ENCODE measurements around the gene SELENOF. TPM values are rescaled to one million over a fixed set of nuclear protein-coding genes. Genes with fewer than 3 reads are reported as not detected.
"Not testable (repeated sequence)": the region's sequence is repeated elsewhere in the genome, so short reads cannot be mapped to it uniquely, and the experiment has no call there.

Gene SELENOF
- total RNA-seq, 1 donor, result 155 TPM

- no peak overlapping the region for H3K4me3 ChIP-seq (ENCODE audit: low read length)
- no peaks in the 10 kb centered on the region for H3K27me3 ChIP-seq (ENCODE audit: insufficient read depth, low read length)
- no peaks in the 10 kb centered on the region for H3K4me1 ChIP-seq (ENCODE audit: insufficient read depth, low read length)
- no peaks in the 10 kb centered on the region for H3K9me3 ChIP-seq (ENCODE audit: low read depth, low read length)
These were observed 88.6 kb downstream of the SELENOF start for GRCh38 chr1:86825319-86825718.

DNA sequence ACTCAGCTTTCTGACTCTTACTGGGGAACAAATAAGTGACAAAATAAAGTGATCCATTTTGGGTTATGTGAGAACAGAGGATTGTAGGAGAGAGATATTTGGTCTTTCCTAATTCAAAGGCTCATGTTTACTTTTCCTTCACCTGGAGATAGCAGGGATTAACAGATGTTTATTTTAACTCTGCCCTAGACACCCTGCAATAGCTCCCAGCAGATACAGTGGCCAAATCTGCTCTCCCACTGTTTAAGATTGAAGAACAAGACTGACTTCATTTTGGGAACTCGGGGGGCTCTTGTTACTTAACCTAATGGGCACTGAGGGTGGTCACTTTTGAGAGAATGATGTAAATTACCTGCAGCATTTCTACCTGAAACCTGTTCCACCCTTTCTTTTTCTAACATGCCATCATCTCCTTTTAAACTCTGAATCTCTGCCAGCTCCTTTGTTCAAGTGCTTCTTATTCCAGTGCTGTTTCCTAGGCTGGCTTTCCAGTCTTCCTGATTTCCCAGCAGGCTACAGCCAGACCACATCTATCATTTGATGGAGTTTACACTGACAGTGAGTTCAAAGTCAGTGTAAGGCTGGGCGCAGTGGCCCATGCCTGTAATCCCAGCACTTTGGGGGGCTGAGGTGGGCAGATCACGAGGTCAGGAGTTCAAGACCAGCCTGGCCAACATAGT is 90.0 kb downstream of the SELENOF start:
- H3K4me1 ChIP-seq (ENCODE audit: insufficient read depth, low read length), result no peaks in the 10 kb centered on the region

GRCh38 chr1:86823386-86823785 is 90.5 kb downstream of the SELENOF start:
- no peaks in the 10 kb centered on the region for H3K27me3 ChIP-seq (ENCODE audit: insufficient read depth, low read length)
- H3K4me1 ChIP-seq (ENCODE audit: insufficient read depth, low read length), result no peaks in the 10 kb centered on the region
- H3K9me3 ChIP-seq (ENCODE audit: low read depth, low read length), result no peaks in the 10 kb centered on the region
- H3K4me3 ChIP-seq (ENCODE audit: low read length), result no peak overlapping the region

More for the DNA sequence above, 90.0 kb downstream of the SELENOF start:
- Histone ChIP-seq H3K9me3 (ENCODE audit: low read depth, low read length) (no peaks in the 10 kb centered on the region), H3K4me3 (ENCODE audit: low read length) (no peak overlapping the region), H3K27me3 (ENCODE audit: insufficient read depth, low read length) (no peaks in the 10 kb centered on the region)

- no peaks in the 10 kb centered on the region for H3K4me1 ChIP-seq (ENCODE audit: insufficient read depth, low read length)
- no peaks in the 10 kb centered on the region for H3K9me3 ChIP-seq (ENCODE audit: low read depth, low read length)
- no peaks in the 10 kb centered on the region for H3K27me3 ChIP-seq (ENCODE audit: insufficient read depth, low read length)
- no peak overlapping the region for H3K4me3 ChIP-seq (ENCODE audit: low read length)
These were observed 91.5 kb downstream of the SELENOF start for GRCh38 chr1:86822459-86822858.

GRCh38 chr1:86821956-86822355 is 92.0 kb downstream of the SELENOF start:
- Histone ChIP-seq H3K9me3 (ENCODE audit: low read depth, low read length) (no peaks in the 10 kb centered on the region), H3K4me3 (ENCODE audit: low read length) (no peak overlapping the region), H3K4me1 (ENCODE audit: insufficient read depth, low read length) (no peaks in the 10 kb centered on the region), H3K27me3 (ENCODE audit: insufficient read depth, low read length) (no peaks in the 10 kb centered on the region)

DNA sequence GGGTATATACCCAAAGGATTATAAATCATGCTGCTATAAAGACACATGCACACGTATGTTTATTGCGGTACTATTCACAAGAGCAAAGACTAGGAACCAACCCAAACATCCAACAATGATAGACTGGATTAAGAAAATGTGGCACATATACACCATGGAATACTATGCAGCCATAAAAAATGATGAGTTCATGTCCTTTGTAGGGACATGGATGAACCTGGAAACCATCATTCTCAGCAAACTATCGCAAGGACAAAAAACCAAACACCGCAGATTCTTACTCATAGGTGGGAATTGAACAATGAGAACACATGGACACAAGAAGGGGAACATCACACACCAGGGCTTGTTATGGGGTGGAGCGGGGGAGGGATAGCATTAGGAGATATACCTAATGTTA is 94.0 kb downstream of the SELENOF start:
- not testable (repeated sequence) for H3K9me3 ChIP-seq (ENCODE audit: low read depth, low read length); H3K4me3 ChIP-seq (ENCODE audit: low read length); H3K4me1 ChIP-seq (ENCODE audit: insufficient read depth, low read length); H3K27me3 ChIP-seq (ENCODE audit: insufficient read depth, low read length)

DNA sequence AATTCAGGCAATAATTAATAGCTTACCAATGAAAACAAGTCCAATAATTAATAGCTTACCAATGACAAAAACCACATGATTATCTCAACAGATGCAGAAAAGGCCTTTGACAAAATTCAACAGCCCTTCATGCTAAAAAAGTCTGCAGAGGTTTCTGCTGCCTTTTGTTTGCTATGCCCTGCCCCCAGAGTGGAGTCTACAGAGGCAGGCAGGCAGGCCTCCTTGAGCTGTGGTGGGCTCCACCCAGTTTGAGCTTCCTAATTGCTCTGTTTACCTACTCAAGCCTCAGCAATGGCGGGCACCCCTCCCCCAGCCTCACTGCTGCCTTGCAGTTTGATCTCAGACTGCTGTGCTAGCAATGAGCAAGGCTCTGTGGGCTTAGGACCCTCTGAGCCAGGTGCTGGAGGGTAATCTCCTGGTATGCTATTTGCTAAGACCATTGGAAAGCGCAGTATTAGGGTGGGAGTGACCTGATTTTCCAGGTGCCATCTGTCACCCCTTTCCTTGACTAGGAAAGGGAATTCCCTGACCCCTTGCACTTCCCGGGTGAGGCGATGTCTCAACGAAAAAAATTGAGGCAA is 96.6 kb downstream of the SELENOF start:
- H3K27me3 ChIP-seq (ENCODE audit: insufficient read depth, low read length); H3K4me1 ChIP-seq (ENCODE audit: insufficient read depth, low read length); H3K9me3 ChIP-seq (ENCODE audit: low read depth, low read length); H3K4me3 ChIP-seq (ENCODE audit: low read length): not testable (repeated sequence)

- H3K27me3 ChIP-seq (ENCODE audit: insufficient read depth, low read length); H3K4me3 ChIP-seq (ENCODE audit: low read length); H3K4me1 ChIP-seq (ENCODE audit: insufficient read depth, low read length); H3K9me3 ChIP-seq (ENCODE audit: low read depth, low read length): not testable (repeated sequence)
These were observed 99.8 kb downstream of the SELENOF start for GRCh38 chr1:86814118-86814517.

Other genes with a start within 250 kb of the SELENOF start
- gene SH3GLB1, start 209.6 kb downstream of the SELENOF start, total RNA-seq, result 54.4 TPM
- gene HS2ST1, start 509 bp upstream of the SELENOF start, total RNA-seq, result 7.5 TPM